DND-41 (cell line): ENCODE results near the gene ARSG.
"Not testable (repeated sequence)": the region's sequence is repeated elsewhere in the genome, so short reads cannot be mapped to it uniquely, and the experiment has no call there.

Source experiments
- ATAC-seq: fragments of 200-7000 bp; cut with Tn5 transposase; 3 replicates; pipeline ENCODE4 v1.9.1; 2021; ENCODE audit warnings: low read depth; ENCODE audit not compliant: insufficient read depth
- DNase-seq: peaks from one replicate; pipeline ENCODE4 v3.0.0-alpha.2; 2020
- H2AFZ ChIP-seq: 2 replicates; pipeline ENCODE4 v1.6.0; 2012; ENCODE audit warnings: low read depth, low read length
- H3K27ac ChIP-seq: 2 replicates; pipeline ENCODE4 v1.5.1; 2012; ENCODE audit warnings: low read length, inconsistent platforms
- H3K27me3 ChIP-seq: fragments of 200-600 bp; sonication (generic); 2 replicates; pipeline ENCODE4 v1.6.0; 2012; ENCODE audit warnings: low read length, mild to moderate bottlenecking, inconsistent platforms; ENCODE audit not compliant: insufficient read depth, poor library complexity
- H3K36me3 ChIP-seq: 2 replicates; pipeline ENCODE4 v1.5.1; 2012; ENCODE audit warnings: low read length, inconsistent platforms; ENCODE audit not compliant: insufficient read depth
- H3K4me1 ChIP-seq: 2 replicates; pipeline ENCODE4 v1.5.1; 2012; ENCODE audit warnings: mild to moderate bottlenecking, low read length; ENCODE audit not compliant: insufficient read depth
- H3K4me2 ChIP-seq: 2 replicates; pipeline ENCODE4 v1.6.0; 2012; ENCODE audit warnings: mild to moderate bottlenecking, moderate library complexity, low read length, inconsistent platforms; ENCODE audit not compliant: insufficient read depth
- H3K4me3 ChIP-seq, 2 experiments: fragments of 200-600 bp in 1 of 2; shearing (Covaris generic) in 1 of 2; 2 replicates each; pipeline ENCODE4 v1.5.1; 2012 to 2016; ENCODE audit warnings: inconsistent platforms in 2 of 2, low read length in 2 of 2, mild to moderate bottlenecking in 2 of 2, low read depth in 1 of 2, moderate library complexity in 1 of 2
- H3K79me2 ChIP-seq: 2 replicates; pipeline ENCODE4 v1.6.0; 2012; ENCODE audit warnings: low read length, inconsistent platforms; ENCODE audit not compliant: insufficient read depth
- H3K9ac ChIP-seq: 2 replicates; pipeline ENCODE4 v1.6.0; 2012; ENCODE audit warnings: low read depth, mild to moderate bottlenecking, inconsistent platforms, low read length, moderate library complexity
- H3K9me3 ChIP-seq: 2 replicates; pipeline ENCODE4 v1.5.1; 2012; ENCODE audit warnings: low read length, moderate library complexity, mild to moderate bottlenecking, inconsistent platforms; ENCODE audit not compliant: insufficient read depth, severe bottlenecking
- H4K20me1 ChIP-seq: 2 replicates; pipeline ENCODE4 v1.6.0; 2012; ENCODE audit warnings: low read length; ENCODE audit not compliant: insufficient read depth
- EZH2 ChIP-seq: IDR thresholded peaks from 3 replicates; pipeline ENCODE4 v1.6.1; 2012; ENCODE audit warnings: borderline replicate concordance, low read depth, mild to moderate bottlenecking, moderate library complexity, low read length, inconsistent platforms; ENCODE audit not compliant: severe bottlenecking
- TF ChIP-seq, protein P1 (sequence below): IDR thresholded peaks from 2 replicates; pipeline ENCODE4 v1.5.1; 2012; ENCODE audit warnings: borderline replicate concordance, low read length, moderate library complexity, mild to moderate bottlenecking; ENCODE audit not compliant: poor library complexity, severe bottlenecking; ENCODE audit errors: extremely low read depth

Gene ARSG

GRCh38 chr17:68401288-68401687, 110.0 kb downstream of the ARSG start:
- no peak overlapping the region for H2AFZ ChIP-seq
- H3K9me3 ChIP-seq: peaks cover 2% of the 10 kb centered on the region
- H3K9ac ChIP-seq: no peak overlapping the region
- no peaks in the 10 kb centered on the region for H3K79me2 ChIP-seq
- no peak overlapping the region for H3K27ac ChIP-seq
- no peaks in the 10 kb centered on the region for H3K27me3 ChIP-seq
- H3K4me1 ChIP-seq: peaks cover 46% of the 10 kb centered on the region
- DNase-seq (no peak), ATAC-seq (no peak)
- H3K4me2 ChIP-seq: no peak overlapping the region
- H3K36me3 ChIP-seq: no peaks in the 10 kb centered on the region
- no peak for TF ChIP-seq EZH2
- TF ChIP-seq, protein P1, sequence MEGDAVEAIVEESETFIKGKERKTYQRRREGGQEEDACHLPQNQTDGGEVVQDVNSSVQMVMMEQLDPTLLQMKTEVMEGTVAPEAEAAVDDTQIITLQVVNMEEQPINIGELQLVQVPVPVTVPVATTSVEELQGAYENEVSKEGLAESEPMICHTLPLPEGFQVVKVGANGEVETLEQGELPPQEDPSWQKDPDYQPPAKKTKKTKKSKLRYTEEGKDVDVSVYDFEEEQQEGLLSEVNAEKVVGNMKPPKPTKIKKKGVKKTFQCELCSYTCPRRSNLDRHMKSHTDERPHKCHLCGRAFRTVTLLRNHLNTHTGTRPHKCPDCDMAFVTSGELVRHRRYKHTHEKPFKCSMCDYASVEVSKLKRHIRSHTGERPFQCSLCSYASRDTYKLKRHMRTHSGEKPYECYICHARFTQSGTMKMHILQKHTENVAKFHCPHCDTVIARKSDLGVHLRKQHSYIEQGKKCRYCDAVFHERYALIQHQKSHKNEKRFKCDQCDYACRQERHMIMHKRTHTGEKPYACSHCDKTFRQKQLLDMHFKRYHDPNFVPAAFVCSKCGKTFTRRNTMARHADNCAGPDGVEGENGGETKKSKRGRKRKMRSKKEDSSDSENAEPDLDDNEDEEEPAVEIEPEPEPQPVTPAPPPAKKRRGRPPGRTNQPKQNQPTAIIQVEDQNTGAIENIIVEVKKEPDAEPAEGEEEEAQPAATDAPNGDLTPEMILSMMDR: no peak
- no peak overlapping the region for H3K4me3 ChIP-seq
- H4K20me1 ChIP-seq: no peaks in the 10 kb centered on the region

- Histone ChIP-seq H3K9ac (no peak overlapping the region), H4K20me1 (no peaks in the 10 kb centered on the region), H3K4me1 (peaks cover 27% of the 10 kb centered on the region), H2AFZ (no peak overlapping the region), H3K27me3 (no peaks in the 10 kb centered on the region), H3K79me2 (no peaks in the 10 kb centered on the region), H3K4me3 (no peak overlapping the region), H3K4me2 (no peak overlapping the region), H3K36me3 (no peaks in the 10 kb centered on the region), H3K27ac (no peak overlapping the region), H3K9me3 (peaks cover 2% of the 10 kb centered on the region)
- DNase-seq: no peak
- no peak for ATAC-seq
- TF ChIP-seq EZH2: no peak
- TF ChIP-seq, protein P1: no peak
Measured at GRCh38 chr17:68403122-68403521, 111.8 kb downstream of the ARSG start.

DNA sequence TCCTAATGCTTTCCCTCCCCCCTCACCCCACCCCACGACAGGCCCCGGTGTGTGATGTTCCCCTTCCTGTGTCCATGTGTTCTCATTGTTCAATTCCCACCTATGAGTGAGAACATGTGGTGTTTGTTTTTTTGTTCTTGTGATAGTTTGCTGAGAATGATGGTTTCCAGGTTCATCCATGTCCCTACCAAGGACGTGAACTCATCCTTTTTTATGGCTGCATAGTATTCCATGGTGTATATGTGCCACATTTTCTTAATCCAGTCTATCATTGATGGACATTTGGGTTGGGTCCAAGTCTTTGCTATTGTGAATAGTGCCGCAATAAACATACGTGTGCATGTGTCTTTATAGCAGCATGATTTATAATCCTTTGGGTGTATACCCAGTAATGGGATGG, 112.5 kb downstream of the ARSG start:
- not testable (repeated sequence) for ATAC-seq, H3K9ac ChIP-seq, H3K9me3 ChIP-seq, H4K20me1 ChIP-seq, H3K27ac ChIP-seq, H3K79me2 ChIP-seq, H3K36me3 ChIP-seq, DNase-seq, H3K4me2 ChIP-seq, H3K4me3 ChIP-seq, H3K27me3 ChIP-seq, H2AFZ ChIP-seq
- H3K4me1 ChIP-seq: peaks cover 20% of the 10 kb centered on the region

- not testable (repeated sequence) for H3K79me2 ChIP-seq, ATAC-seq, H4K20me1 ChIP-seq, H3K27me3 ChIP-seq, H3K27ac ChIP-seq, H3K9ac ChIP-seq, H3K4me3 ChIP-seq, H3K4me1 ChIP-seq, DNase-seq, H3K4me2 ChIP-seq, H2AFZ ChIP-seq, H3K36me3 ChIP-seq, H3K9me3 ChIP-seq
Measured at GRCh38 chr17:68407656-68408055, 116.4 kb downstream of the ARSG start.

DNA sequence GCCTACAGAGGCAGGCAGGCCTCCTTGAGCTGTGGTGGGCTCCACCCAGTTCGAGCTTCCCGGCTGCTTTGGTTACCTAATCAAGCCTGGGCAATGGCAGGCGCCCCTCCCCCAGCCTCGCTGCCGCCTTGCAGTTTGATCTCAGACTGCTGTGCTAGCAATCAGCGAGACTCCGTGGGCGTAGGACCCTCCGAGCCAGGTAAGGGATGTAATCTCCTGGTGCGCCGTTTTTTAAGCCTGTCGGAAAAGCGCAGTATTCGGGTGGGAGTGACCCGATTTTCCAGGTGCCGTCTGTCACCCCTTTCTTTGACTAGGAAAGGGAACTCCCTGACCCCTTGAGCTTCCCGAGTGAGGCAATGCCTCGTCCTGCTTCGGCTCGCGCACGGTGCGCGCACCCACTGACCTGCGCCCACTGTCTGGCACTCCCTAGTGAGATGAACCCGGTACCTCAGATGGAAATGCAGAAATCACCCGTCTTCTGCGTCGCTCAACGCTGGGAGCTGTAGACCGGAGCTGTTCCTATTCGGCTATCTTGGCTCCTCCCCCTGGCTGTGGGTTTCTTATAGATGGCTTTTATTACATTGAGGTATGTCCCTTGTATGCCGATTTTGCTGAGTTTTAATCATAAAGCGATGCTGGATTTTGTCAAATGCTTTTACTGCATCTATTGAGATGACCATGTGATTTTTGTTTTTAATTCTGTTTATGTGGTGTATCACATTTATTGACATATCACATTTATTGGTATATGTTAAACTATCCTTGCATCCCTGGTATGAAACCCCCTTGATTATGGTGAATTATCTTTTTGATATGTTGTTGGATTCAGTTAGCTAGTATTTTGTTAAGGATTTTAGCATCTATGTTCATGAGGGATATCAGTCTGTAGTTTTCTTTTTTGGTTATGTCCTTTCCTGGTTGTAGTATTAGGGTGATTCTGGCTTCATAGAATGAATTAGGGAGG, 122.6 kb downstream of the ARSG start:
- H2AFZ ChIP-seq: peak overlapping the region; percentile 12
- DNase-seq (peak; percentile 82), ATAC-seq (peak; percentile 98)
- H3K4me3 ChIP-seq: peak overlapping the region in 1 of 2 experiments; percentile 55; a peak in 2 of 4 replicates
- not testable (repeated sequence) for H3K79me2 ChIP-seq, H4K20me1 ChIP-seq, H3K36me3 ChIP-seq, H3K27me3 ChIP-seq, H3K9me3 ChIP-seq
- peak overlapping the region; percentile 38 for H3K9ac ChIP-seq
- H3K4me1 ChIP-seq: peaks cover 23% of the 10 kb centered on the region
- peak overlapping the region; percentile 36 for H3K27ac ChIP-seq
- H3K4me2 ChIP-seq: peak overlapping the region; percentile 78

DNA sequence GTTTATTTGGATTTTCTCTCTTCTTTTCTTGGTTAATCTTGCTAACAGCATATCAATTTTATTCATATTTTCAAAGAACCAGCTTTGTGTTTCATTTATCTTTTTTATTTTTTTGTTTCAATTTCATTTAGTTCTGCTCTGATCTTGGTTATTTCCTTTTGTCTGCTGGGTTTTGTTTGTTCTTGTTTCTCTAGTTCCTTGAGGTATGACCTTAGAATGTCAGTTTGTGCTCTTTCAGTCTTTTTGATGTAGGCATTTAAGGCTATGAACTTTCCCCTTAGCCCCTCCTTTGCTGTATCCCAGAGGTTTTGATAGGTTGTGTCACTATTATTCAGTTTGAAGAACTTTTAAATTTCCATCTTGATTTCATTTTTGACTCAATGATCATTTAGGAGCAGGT, 123.6 kb downstream of the ARSG start:
- H3K4me1 ChIP-seq: peaks cover 23% of the 10 kb centered on the region

More for the DNA sequence above, 123.6 kb downstream of the ARSG start:
- not testable (repeated sequence) for H4K20me1 ChIP-seq, DNase-seq, H3K9me3 ChIP-seq, H2AFZ ChIP-seq, H3K27me3 ChIP-seq, H3K36me3 ChIP-seq, H3K79me2 ChIP-seq, ATAC-seq
- Histone ChIP-seq H3K4me2 (peak overlapping the region; percentile 78), H3K27ac (peak overlapping the region; percentile 36; the same call in 1 of the 2 replicates), H3K4me3 (0 out of 4 replicates have a peak overlapping the region, but pooled peaks of 1 of the 2 experiments have one; percentile 55), H3K9ac (peak overlapping the region; percentile 38)
